Trophoblast cell (in vitro differentiated cells and primary cell): ENCODE data around the gene SLC5A12.

Experiments used
- DNase-seq, 2 donors: peaks; one replicate each; pipeline ENCODE4 v3.0.0-alpha.2; 2016
- H2AFZ ChIP-seq: 2 replicates; pipeline ENCODE4 v1.6.1; 2013; ENCODE audit warnings: low read length, moderate library complexity, mild to moderate bottlenecking; ENCODE audit not compliant: insufficient read depth, poor library complexity
- H2AK5ac ChIP-seq: 2 replicates; pipeline ENCODE4 v1.6.1; 2013; ENCODE audit warnings: mild to moderate bottlenecking, low read length
- H2BK120ac ChIP-seq: 2 replicates; pipeline ENCODE4 v1.6.1; 2013; ENCODE audit warnings: low read length, mild to moderate bottlenecking, moderate library complexity; ENCODE audit not compliant: insufficient read depth, poor library complexity
- H2BK12ac ChIP-seq: 2 replicates; pipeline ENCODE4 v1.6.1; 2013; ENCODE audit warnings: mild to moderate bottlenecking, low read length, moderate library complexity
- H2BK5ac ChIP-seq: 2 replicates; pipeline ENCODE4 v1.6.1; 2013; ENCODE audit warnings: low read length, low read depth, moderate library complexity, mild to moderate bottlenecking; ENCODE audit not compliant: poor library complexity
- H3K14ac ChIP-seq: 2 replicates; pipeline ENCODE4 v1.6.1; 2013; ENCODE audit warnings: mild to moderate bottlenecking, low read length
- H3K18ac ChIP-seq: 2 replicates; pipeline ENCODE4 v1.6.1; 2013; ENCODE audit warnings: mild to moderate bottlenecking, low read length
- H3K23ac ChIP-seq: 2 replicates; pipeline ENCODE4 v1.6.1; 2013; ENCODE audit warnings: low read length
- H3K27ac ChIP-seq: 2 replicates; pipeline ENCODE4 v1.5.1; 2013; ENCODE audit warnings: low read depth, mild to moderate bottlenecking, inconsistent platforms, low read length, moderate library complexity
- H3K27me3 ChIP-seq: 2 replicates; pipeline ENCODE4 v1.6.1; 2013; ENCODE audit warnings: inconsistent platforms, mild to moderate bottlenecking, low read length, moderate library complexity; ENCODE audit not compliant: insufficient read depth
- H3K36me3 ChIP-seq, 2 experiments: 1 replicate in 1 of 2; 2 replicates in 1 of 2; pipeline ENCODE4 v1.6.1; 2013; ENCODE audit warnings: low read length in 2 of 2, mild to moderate bottlenecking in 2 of 2, moderate library complexity in 1 of 2; ENCODE audit not compliant: insufficient read depth in 2 of 2, control insufficient read depth in 1 of 2
- H3K4ac ChIP-seq: 2 replicates; pipeline ENCODE4 v1.6.1; 2013; ENCODE audit warnings: low read depth, mild to moderate bottlenecking, low read length, moderate library complexity
- H3K4me1 ChIP-seq, 2 experiments: 1 replicate in 1 of 2; 2 replicates in 1 of 2; pipeline ENCODE4 v1.6.1; 2013; ENCODE audit warnings: low read length in 2 of 2, mild to moderate bottlenecking in 2 of 2, moderate library complexity in 1 of 2; ENCODE audit not compliant: insufficient read depth in 2 of 2, control insufficient read depth in 1 of 2
- H3K4me2 ChIP-seq: 2 replicates; pipeline ENCODE4 v1.6.1; 2013; ENCODE audit warnings: inconsistent platforms, mild to moderate bottlenecking, low read length, moderate library complexity
- H3K4me3 ChIP-seq: 2 replicates; pipeline ENCODE4 v1.5.1; 2013; ENCODE audit warnings: mild to moderate bottlenecking, low read depth, low read length, inconsistent platforms
- H3K79me1 ChIP-seq: one replicate; pipeline ENCODE4 v1.6.1; 2013; ENCODE audit warnings: low read length
- H3K79me2 ChIP-seq: 2 replicates; pipeline ENCODE4 v1.6.1; 2013; ENCODE audit warnings: low read length, mild to moderate bottlenecking; ENCODE audit not compliant: control insufficient read depth, insufficient read depth, poor library complexity
- H3K9ac ChIP-seq: 2 replicates; pipeline ENCODE4 v1.6.1; 2013; ENCODE audit warnings: mild to moderate bottlenecking, low read length
- H3K9me3 ChIP-seq: 2 replicates; pipeline ENCODE4 v1.6.1; 2013; ENCODE audit warnings: low read depth, mild to moderate bottlenecking, control low read depth, inconsistent platforms, low read length; ENCODE audit not compliant: insufficient read depth
- H4K12ac ChIP-seq: 2 replicates; pipeline ENCODE4 v1.6.1; 2013; ENCODE audit warnings: low read depth, mild to moderate bottlenecking, low read length, moderate library complexity
- H4K8ac ChIP-seq: 2 replicates; pipeline ENCODE4 v1.6.1; 2013; ENCODE audit warnings: low read depth, mild to moderate bottlenecking, low read length, moderate library complexity
- H4K91ac ChIP-seq: one replicate; pipeline ENCODE4 v1.6.1; 2013; ENCODE audit warnings: low read depth, mild to moderate bottlenecking, low read length, moderate library complexity
- WGBS: extraction: QIAGEN DNeasy Blood & Tissue Kit; methylation state at CpG from one replicate; pipeline ENCODE4 v1.1.7; 2013; ENCODE audit warnings: missing lambda C conversion rate; ENCODE audit not compliant: insufficient read length, insufficient coverage; ENCODE audit errors: extremely low coverage; 5-methylcytosine and 5-hydroxymethylcytosine counted together

SLC5A12 gene

DNA sequence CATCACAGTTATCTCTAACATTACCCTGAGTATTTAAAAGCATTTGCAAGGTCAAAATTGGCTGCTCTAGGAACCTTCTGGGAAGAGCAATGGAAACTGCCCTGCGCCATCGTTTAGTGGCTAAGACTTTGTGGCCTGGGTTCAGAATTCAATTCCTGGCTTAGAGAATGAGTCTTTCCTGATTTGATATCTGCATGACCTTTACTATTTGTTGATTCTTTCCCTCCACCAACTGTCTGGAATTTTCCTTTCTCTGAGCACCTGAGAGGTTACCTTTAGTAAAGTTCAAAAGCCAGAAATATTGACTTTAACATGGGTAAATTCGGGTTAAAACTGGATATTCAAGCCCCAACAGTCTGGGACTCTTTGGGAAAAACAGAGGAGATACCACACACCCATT, 43.0 kb upstream of the SLC5A12 start:
- H2AK5ac ChIP-seq, result no peak overlapping the region
- no peaks in the 10 kb centered on the region for H3K79me2 ChIP-seq
- H2BK12ac ChIP-seq, result no peak overlapping the region
- H3K79me1 ChIP-seq, result no peaks in the 10 kb centered on the region
- no peak overlapping the region for H3K23ac ChIP-seq
- H2BK120ac ChIP-seq, result no peak overlapping the region
- H3K4me1 ChIP-seq, result no peaks in the 10 kb centered on the region
- no CpG with 5 or more reads among the region's 3 CpGs for WGBS
- H3K4me3 ChIP-seq, result no peak overlapping the region
- H3K4me2 ChIP-seq, result no peak overlapping the region
- no peak overlapping the region for H4K12ac ChIP-seq
- H3K4ac ChIP-seq, result no peak overlapping the region
- H3K14ac ChIP-seq, result no peak overlapping the region
- no peak overlapping the region for H2AFZ ChIP-seq
- no peak overlapping the region for H3K27ac ChIP-seq
- no peak overlapping the region for H4K91ac ChIP-seq
- no peak overlapping the region for H3K18ac ChIP-seq
- no peak for DNase-seq
- no peak overlapping the region for H2BK5ac ChIP-seq
- no peaks in the 10 kb centered on the region for H3K36me3 ChIP-seq
- H3K27me3 ChIP-seq, result no peaks in the 10 kb centered on the region
- no peak overlapping the region for H3K9ac ChIP-seq
- no peaks in the 10 kb centered on the region for H3K9me3 ChIP-seq
- H4K8ac ChIP-seq, result no peak overlapping the region

DNA sequence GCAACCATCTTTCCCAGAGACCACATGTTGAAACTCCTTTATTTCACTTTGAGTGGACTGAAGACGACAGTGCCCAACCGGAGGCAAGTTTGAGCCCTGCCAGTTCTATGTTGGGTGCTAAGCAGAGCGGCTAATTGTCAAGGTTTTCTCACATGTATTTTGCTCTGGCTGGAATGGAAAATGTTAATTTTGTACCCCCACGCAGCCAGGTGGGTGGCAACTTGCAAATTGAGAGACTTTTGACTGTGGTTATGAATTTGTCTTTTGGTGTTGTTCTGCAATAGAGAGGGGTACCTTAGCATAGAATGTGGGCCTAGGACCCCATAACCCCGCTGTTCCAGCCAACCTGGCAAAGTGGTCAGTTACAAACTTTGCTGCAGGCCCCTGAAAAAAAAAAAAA, 42.5 kb upstream of the SLC5A12 start:
- WGBS, result no CpG with 5 or more reads among the region's 5 CpGs
- H3K27me3 ChIP-seq, result no peaks in the 10 kb centered on the region
- H4K12ac ChIP-seq, result no peak overlapping the region
- H3K9me3 ChIP-seq, result no peaks in the 10 kb centered on the region
- no peak overlapping the region for H4K8ac ChIP-seq
- H4K91ac ChIP-seq, result no peak overlapping the region
- H2BK120ac ChIP-seq, result no peak overlapping the region
- no peak overlapping the region for H3K4me2 ChIP-seq
- no peak overlapping the region for H2BK12ac ChIP-seq
- H3K14ac ChIP-seq, result no peak overlapping the region
- H3K4me3 ChIP-seq, result no peak overlapping the region
- H3K23ac ChIP-seq, result no peak overlapping the region
- H3K27ac ChIP-seq, result no peak overlapping the region
- no peaks in the 10 kb centered on the region for H3K36me3 ChIP-seq
- H3K79me1 ChIP-seq, result no peaks in the 10 kb centered on the region
- H2AK5ac ChIP-seq, result no peak overlapping the region
- H3K9ac ChIP-seq, result no peak overlapping the region
- no peaks in the 10 kb centered on the region for H3K79me2 ChIP-seq
- H3K4ac ChIP-seq, result no peak overlapping the region
- no peak overlapping the region for H2AFZ ChIP-seq
- no peak overlapping the region for H3K18ac ChIP-seq
- H2BK5ac ChIP-seq, result no peak overlapping the region
- DNase-seq, result no peak
- no peaks in the 10 kb centered on the region for H3K4me1 ChIP-seq

DNA sequence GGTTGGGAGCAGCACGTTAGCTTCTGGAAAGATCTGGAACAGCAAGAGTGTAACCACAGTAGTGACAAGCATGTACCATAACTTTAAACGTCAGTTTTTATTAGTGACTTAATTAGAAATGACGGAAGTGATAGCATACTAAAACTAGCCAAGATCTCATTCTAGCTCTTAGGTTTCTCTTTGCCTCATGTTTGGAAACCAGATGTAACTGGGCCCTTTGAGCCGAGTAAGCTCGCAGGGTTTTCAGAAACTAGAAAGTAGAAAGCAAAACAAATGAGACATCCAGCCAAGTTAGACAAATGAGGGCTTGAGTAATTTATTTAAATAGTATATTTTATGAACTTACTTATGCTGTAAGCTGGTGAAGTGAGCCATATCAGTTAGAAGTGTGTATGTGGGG, 40.2 kb upstream of the SLC5A12 start:
- H4K12ac ChIP-seq, result no peak overlapping the region
- no peak overlapping the region for H4K91ac ChIP-seq
- no peaks in the 10 kb centered on the region for H3K79me2 ChIP-seq
- H3K9ac ChIP-seq, result no peak overlapping the region
- no peak overlapping the region for H2AK5ac ChIP-seq
- H3K4me1 ChIP-seq, result no peaks in the 10 kb centered on the region
- H3K4ac ChIP-seq, result no peak overlapping the region
- H4K8ac ChIP-seq, result no peak overlapping the region
- no peak overlapping the region for H2BK120ac ChIP-seq
- H2AFZ ChIP-seq, result no peak overlapping the region
- H3K27ac ChIP-seq, result no peak overlapping the region
- H3K23ac ChIP-seq, result no peak overlapping the region
- H3K14ac ChIP-seq, result no peak overlapping the region
- no peak overlapping the region for H2BK12ac ChIP-seq
- DNase-seq, result no peak
- no peak overlapping the region for H3K4me3 ChIP-seq
- H3K9me3 ChIP-seq, result no peaks in the 10 kb centered on the region
- no CpG with 5 or more reads among the region's 5 CpGs for WGBS
- no peak overlapping the region for H3K18ac ChIP-seq
- no peak overlapping the region for H2BK5ac ChIP-seq
- no peaks in the 10 kb centered on the region for H3K36me3 ChIP-seq
- no peaks in the 10 kb centered on the region for H3K27me3 ChIP-seq
- H3K79me1 ChIP-seq, result no peaks in the 10 kb centered on the region
- H3K4me2 ChIP-seq, result no peak overlapping the region

DNA sequence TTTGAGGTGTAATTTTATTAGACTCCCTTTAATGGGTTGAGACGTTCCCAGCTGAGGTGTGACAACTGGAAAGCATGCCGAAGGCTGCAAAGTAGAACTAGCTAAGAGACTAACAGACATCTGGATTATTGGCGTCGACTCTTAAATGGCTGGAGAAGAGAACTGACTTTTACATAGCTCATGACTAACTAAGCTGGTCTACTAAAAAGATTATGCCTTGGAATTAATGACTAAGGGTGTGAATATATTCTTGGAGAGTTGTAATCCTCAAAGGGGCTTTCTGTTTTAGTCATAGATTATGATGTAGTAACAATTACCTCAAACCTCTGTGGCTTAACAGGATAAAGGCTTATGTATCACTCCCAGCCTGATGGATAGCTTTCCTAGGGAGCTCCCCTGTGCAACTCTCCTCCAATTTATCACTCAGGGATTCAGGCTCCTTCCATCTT, 39.5 kb upstream of the SLC5A12 start:
- H3K4ac ChIP-seq, result no peak overlapping the region
- no peak overlapping the region for H3K9ac ChIP-seq
- no peaks in the 10 kb centered on the region for H3K27me3 ChIP-seq
- no peak overlapping the region for H4K8ac ChIP-seq
- DNase-seq, result no peak
- no peak overlapping the region for H3K4me2 ChIP-seq
- no peak overlapping the region for H3K18ac ChIP-seq
- H3K14ac ChIP-seq, result no peak overlapping the region
- H3K27ac ChIP-seq, result no peak overlapping the region
- WGBS, result no CpG with 5 or more reads among the region's 4 CpGs
- H2AK5ac ChIP-seq, result no peak overlapping the region
- no peaks in the 10 kb centered on the region for H3K79me1 ChIP-seq
- no peak overlapping the region for H4K91ac ChIP-seq
- no peaks in the 10 kb centered on the region for H3K36me3 ChIP-seq
- H3K4me3 ChIP-seq, result no peak overlapping the region
- H2AFZ ChIP-seq, result no peak overlapping the region
- no peak overlapping the region for H4K12ac ChIP-seq
- H3K4me1 ChIP-seq, result no peaks in the 10 kb centered on the region
- H3K9me3 ChIP-seq, result no peaks in the 10 kb centered on the region
- no peak overlapping the region for H2BK12ac ChIP-seq
- H2BK5ac ChIP-seq, result no peak overlapping the region
- H3K79me2 ChIP-seq, result no peaks in the 10 kb centered on the region
- no peak overlapping the region for H2BK120ac ChIP-seq
- no peak overlapping the region for H3K23ac ChIP-seq
